ENCODE measurements around the gene SLC15A4.
"Not testable (repeated sequence)": the region's sequence is repeated elsewhere in the genome, so short reads cannot be mapped to it uniquely, and the experiment has no call there.

Gene SLC15A4

DNA sequence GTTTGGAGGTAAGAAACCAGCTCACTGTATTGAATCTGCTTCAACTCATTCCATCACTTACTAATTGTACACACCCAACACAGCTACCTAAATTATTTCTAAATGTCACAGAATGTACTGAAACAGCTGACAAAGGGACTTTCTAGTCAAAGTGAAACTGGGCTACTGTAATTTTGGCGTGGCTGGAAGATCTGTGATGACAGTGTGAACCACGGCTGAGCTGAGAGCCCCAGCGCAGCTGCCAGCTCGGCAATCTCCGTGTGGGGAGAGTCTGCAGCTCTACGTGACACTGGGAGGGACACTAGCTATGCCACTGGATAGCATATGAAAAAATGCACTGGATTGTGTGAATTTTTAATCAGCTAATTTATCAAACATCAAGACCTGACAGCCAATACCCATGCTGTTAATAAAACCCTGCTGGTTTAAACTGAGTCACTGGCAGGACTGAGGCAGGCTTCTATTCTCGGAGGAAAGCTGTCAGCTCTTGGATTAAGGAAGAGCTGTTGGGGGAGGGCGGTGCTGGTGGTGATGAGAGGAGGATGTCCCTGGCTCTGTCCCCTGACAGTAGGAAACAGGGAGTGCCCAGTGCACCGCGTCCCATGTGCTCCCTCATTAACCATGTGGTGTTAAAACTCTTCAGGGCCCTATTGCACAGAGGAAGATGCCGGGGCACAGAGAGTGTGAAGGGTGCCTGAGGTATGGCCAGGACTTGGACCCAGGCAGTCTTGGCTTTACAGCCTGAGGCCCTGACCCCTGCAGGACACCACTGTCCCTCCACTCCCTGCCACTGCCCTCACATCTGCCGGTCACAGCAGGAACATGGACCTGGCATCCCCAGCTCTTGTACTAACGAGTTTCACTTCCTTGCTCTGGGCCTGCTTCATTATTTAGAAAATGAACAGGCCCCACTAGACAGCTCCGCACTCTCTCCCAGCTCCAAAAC, 13.3 kb downstream of the SLC15A4 start:
- Histone ChIP-seq H3K27ac (ENCODE audit: low read depth, low read length) (peak overlapping the region; percentile 53), H3K4me1 (ENCODE audit: insufficient read depth, low read length) (peaks cover 51% of the 10 kb centered on the region), H3K36me3 (ENCODE audit: insufficient read depth, low read length) (peaks cover 25% of the 10 kb centered on the region), H3K27me3 (ENCODE audit: control insufficient read depth in 1 of 2, insufficient read depth in 2 of 2, low read length in 2 of 2) (no peaks in the 10 kb centered on the region), H3K4me3 (ENCODE audit: low read depth in 1 of 2, low read length in 2 of 2) (peak overlapping the region in 1 of 2 donors; percentile 18), H3K9me3 (ENCODE audit: low read length) (no peaks in the 10 kb centered on the region), H3K9ac (ENCODE audit: low read length) (peak overlapping the region; percentile 19)

DNA sequence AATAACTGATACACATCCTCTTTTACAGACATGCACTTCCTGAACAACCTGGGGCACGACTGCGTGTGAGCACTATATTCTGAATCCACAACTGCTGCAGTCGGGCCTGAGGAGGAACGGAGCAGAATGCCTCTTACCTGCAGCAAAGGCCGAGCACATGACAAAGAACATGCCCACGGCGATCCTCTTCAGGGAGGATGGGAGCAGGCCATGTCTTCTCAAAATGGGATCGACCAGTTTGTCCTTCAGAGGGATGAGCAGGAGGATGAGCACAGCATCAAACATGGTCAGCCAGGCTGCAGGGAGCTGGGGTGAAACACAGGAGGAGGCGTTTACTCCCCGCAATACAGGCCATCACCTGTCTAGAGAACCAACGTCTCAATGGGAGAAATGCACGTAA, 15.1 kb downstream of the SLC15A4 start:
- Histone ChIP-seq H3K27ac (ENCODE audit: low read depth, low read length) (no peak overlapping the region), H3K27me3 (ENCODE audit: control insufficient read depth in 1 of 2, insufficient read depth in 2 of 2, low read length in 2 of 2) (no peaks in the 10 kb centered on the region), H3K4me3 (ENCODE audit: low read depth in 1 of 2, low read length in 2 of 2) (no peak overlapping the region), H3K9ac (ENCODE audit: low read length) (no peak overlapping the region), H3K9me3 (ENCODE audit: low read length) (no peaks in the 10 kb centered on the region), H3K4me1 (ENCODE audit: insufficient read depth, low read length) (peaks cover 41% of the 10 kb centered on the region), H3K36me3 (ENCODE audit: insufficient read depth, low read length) (peaks cover 26% of the 10 kb centered on the region)

DNA sequence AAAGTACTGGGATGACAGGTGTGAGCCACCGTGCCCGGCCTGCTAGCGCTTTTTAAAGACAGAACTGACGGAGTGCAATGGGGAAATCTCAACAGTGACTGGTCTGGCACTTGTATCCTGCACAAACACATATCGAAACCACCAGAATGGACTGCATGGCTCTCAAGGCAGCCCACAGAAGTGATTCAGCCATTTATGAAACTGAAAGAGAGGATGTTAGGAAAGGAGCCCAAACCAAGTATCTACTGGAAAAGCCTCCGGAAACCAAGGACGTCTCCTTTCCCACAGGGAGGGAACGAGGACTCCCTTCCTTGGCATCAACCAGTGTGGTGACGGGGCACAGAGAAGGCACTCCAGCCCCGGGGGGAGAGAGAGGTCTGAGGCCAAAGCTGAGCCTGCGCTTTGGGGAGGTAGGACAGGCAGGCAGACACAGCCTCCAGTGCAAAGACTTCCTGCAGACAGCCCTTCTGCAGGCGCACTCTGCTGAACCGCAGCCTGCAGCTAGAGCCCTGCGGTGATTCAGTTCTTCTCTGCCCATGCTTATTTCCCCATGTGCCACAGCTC, 16.5 kb downstream of the SLC15A4 start:
- peaks cover 30% of the 10 kb centered on the region for H3K4me1 ChIP-seq (ENCODE audit: insufficient read depth, low read length)
- peaks cover 35% of the 10 kb centered on the region for H3K36me3 ChIP-seq (ENCODE audit: insufficient read depth, low read length)

DNA sequence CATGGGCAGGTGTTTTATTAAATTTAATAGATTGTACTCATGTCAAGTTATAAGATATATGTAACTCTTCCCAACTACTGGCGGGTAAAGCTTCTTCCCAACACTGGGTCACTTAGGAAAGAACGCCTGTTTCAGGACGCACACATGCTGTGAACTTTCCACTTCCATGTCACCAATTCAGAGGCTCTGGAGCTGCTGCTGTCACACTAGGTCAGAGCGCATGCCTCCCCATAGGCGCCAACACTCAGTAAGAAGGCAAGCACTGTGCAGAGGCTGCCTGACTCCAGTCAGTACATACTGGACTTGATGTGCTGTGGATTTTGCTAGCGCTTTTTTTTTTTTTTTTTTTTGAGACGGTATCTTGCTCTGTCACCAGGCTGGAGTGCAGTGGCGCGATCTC, 17.2 kb downstream of the SLC15A4 start:
- Histone ChIP-seq H3K4me3 (ENCODE audit: low read depth in 1 of 2, low read length in 2 of 2) (no peak overlapping the region), H3K4me1 (ENCODE audit: insufficient read depth, low read length) (peaks cover 25% of the 10 kb centered on the region), H3K36me3 (ENCODE audit: insufficient read depth, low read length) (peaks cover 35% of the 10 kb centered on the region), H3K27me3 (ENCODE audit: control insufficient read depth in 1 of 2, insufficient read depth in 2 of 2, low read length in 2 of 2) (no peaks in the 10 kb centered on the region), H3K9ac (ENCODE audit: low read length) (no peak overlapping the region), H3K27ac (ENCODE audit: low read depth, low read length) (no peak overlapping the region), H3K9me3 (ENCODE audit: low read length) (no peaks in the 10 kb centered on the region)

More for the DNA sequence above, 16.5 kb downstream of the SLC15A4 start:
- Histone ChIP-seq H3K27me3 (ENCODE audit: control insufficient read depth in 1 of 2, insufficient read depth in 2 of 2, low read length in 2 of 2) (no peaks in the 10 kb centered on the region), H3K4me3 (ENCODE audit: low read depth in 1 of 2, low read length in 2 of 2) (no peak overlapping the region), H3K27ac (ENCODE audit: low read depth, low read length) (no peak overlapping the region), H3K9me3 (ENCODE audit: low read length) (no peaks in the 10 kb centered on the region), H3K9ac (ENCODE audit: low read length) (no peak overlapping the region)

DNA sequence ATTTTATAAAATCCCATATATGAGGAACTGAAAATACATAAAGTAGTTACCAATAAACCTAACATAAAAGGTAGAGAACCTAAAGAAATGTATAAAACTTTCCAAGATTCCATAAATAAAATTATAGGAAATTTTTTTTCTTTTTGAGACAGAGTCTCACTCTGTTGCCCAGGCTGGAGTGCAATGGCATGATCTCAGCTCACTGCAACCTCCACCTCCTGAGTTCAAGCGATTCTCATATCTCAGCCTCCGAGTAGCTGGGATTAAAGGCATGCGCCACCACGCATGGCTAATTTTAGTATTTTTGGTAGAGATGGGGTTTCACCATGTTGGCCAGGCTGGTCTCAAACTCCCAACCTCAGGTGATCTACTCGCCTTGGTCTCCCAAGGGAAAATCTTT, 18.4 kb downstream of the SLC15A4 start:
- H3K4me3 ChIP-seq (ENCODE audit: low read depth in 1 of 2, low read length in 2 of 2); H3K27me3 ChIP-seq (ENCODE audit: control insufficient read depth in 1 of 2, insufficient read depth in 2 of 2, low read length in 2 of 2); H3K9me3 ChIP-seq (ENCODE audit: low read length); H3K9ac ChIP-seq (ENCODE audit: low read length); H3K27ac ChIP-seq (ENCODE audit: low read depth, low read length): not testable (repeated sequence)
- peaks cover 13% of the 10 kb centered on the region for H3K4me1 ChIP-seq (ENCODE audit: insufficient read depth, low read length)
- H3K36me3 ChIP-seq (ENCODE audit: insufficient read depth, low read length), result peaks cover 41% of the 10 kb centered on the region

DNA sequence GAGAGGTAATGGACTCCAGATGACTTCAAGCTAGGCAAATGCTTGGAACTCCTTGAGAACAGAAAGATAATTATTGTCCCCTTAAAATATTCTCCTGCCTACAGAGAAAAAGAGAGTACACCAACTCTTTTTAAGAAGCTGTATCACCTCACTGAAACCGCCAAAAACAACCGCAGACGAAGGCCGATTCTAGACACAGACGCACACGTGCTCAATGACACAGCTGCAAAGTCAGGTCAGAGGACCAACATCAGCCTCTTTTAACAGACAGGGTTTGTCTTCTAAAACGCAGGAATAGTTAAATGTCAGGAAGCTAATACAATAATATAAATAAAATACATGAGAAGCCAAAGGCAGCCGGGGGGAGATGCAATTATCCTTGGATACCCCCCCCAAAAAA, 19.0 kb downstream of the SLC15A4 start:
- Histone ChIP-seq H3K9ac (ENCODE audit: low read length) (no peak overlapping the region), H3K9me3 (ENCODE audit: low read length) (no peaks in the 10 kb centered on the region), H3K36me3 (ENCODE audit: insufficient read depth, low read length) (peaks cover 48% of the 10 kb centered on the region), H3K27ac (ENCODE audit: low read depth, low read length) (no peak overlapping the region), H3K27me3 (ENCODE audit: control insufficient read depth in 1 of 2, insufficient read depth in 2 of 2, low read length in 2 of 2) (no peaks in the 10 kb centered on the region), H3K4me1 (ENCODE audit: insufficient read depth, low read length) (peaks cover 7% of the 10 kb centered on the region), H3K4me3 (ENCODE audit: low read depth in 1 of 2, low read length in 2 of 2) (no peak overlapping the region)

DNA sequence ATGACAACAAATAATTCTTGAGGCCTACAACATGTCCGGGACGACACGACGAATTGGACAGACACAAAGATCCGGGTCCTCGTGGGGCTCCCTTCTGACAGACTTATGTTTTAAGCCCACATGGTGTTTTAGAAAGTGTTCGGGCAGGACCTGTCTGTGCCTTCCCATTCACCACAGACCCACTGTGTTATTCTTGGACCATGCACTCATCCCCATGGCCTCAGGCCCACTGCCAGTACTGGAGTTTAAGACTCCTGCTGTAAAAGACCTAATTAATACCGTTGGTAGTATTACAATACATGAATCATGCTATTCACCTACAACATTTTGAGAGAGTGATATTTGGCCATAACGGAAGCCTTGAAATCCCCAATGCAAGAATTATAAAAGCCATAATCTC, 20.0 kb downstream of the SLC15A4 start:
- no peak overlapping the region for H3K27ac ChIP-seq (ENCODE audit: low read depth, low read length)
- H3K9ac ChIP-seq (ENCODE audit: low read length), result no peak overlapping the region
- no peaks in the 10 kb centered on the region for H3K9me3 ChIP-seq (ENCODE audit: low read length)
- no peaks in the 10 kb centered on the region for H3K4me1 ChIP-seq (ENCODE audit: insufficient read depth, low read length)
- no peaks in the 10 kb centered on the region for H3K27me3 ChIP-seq (ENCODE audit: control insufficient read depth in 1 of 2, insufficient read depth in 2 of 2, low read length in 2 of 2)
- H3K36me3 ChIP-seq (ENCODE audit: insufficient read depth, low read length), result peaks cover 53% of the 10 kb centered on the region
- H3K4me3 ChIP-seq (ENCODE audit: low read depth in 1 of 2, low read length in 2 of 2), result no peak overlapping the region

DNA sequence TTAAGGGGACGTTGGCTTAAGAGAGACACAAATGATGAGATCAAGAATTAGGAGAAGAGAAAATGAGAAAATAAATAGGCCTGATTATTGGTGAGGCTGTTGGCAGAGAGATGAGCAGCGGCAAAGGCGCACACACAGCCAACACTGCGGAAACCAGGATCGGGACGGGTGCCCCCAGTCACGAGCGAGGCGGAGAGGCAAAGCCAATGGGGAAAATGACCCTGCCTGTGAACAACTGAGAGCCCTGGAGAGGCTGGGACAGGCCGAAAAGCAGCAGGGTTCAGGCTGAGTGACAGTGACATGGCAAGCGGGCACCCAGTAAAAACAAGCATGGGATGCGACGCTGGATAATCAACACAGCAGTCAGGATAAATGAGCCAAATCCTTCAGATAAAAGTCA, 21.0 kb downstream of the SLC15A4 start:
- H3K27ac ChIP-seq (ENCODE audit: low read depth, low read length), result no peak overlapping the region
- H3K36me3 ChIP-seq (ENCODE audit: insufficient read depth, low read length), result peaks cover 53% of the 10 kb centered on the region

DNA sequence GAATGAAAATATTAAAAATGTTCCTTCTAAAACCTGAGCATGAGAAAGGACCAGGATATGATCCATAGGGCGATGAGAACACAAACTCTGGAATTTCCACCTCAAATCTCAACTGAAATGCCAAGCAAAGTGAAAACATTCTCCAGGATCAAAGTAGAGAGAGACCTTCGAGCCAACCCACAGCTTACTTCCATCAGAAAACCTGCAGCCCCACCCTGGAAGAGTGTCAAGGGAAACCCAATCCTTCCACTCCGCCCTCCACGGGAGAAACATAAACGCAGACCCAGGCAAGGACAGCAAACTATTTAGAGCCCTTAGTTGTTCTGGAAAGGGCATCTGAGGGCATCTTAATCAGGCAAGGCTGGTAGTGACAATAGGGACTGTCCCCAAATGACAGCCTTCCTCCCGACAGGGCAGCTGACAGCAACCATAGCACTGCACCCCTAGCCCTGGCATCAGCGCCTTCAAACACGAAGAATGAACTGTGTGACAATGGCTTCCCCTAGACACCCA, 21.8 kb downstream of the SLC15A4 start:
- Histone ChIP-seq H3K27ac (ENCODE audit: low read depth, low read length) (no peak overlapping the region), H3K4me3 (ENCODE audit: low read depth in 1 of 2, low read length in 2 of 2) (no peak overlapping the region), H3K4me1 (ENCODE audit: insufficient read depth, low read length) (no peaks in the 10 kb centered on the region), H3K27me3 (ENCODE audit: control insufficient read depth in 1 of 2, insufficient read depth in 2 of 2, low read length in 2 of 2) (no peaks in the 10 kb centered on the region), H3K9me3 (ENCODE audit: low read length) (no peaks in the 10 kb centered on the region), H3K9ac (ENCODE audit: low read length) (no peak overlapping the region), H3K36me3 (ENCODE audit: insufficient read depth, low read length) (peaks cover 52% of the 10 kb centered on the region)

More for the DNA sequence above, 21.0 kb downstream of the SLC15A4 start:
- H3K4me3 ChIP-seq (ENCODE audit: low read depth in 1 of 2, low read length in 2 of 2), result no peak overlapping the region
- H3K27me3 ChIP-seq (ENCODE audit: control insufficient read depth in 1 of 2, insufficient read depth in 2 of 2, low read length in 2 of 2), result no peaks in the 10 kb centered on the region
- no peaks in the 10 kb centered on the region for H3K4me1 ChIP-seq (ENCODE audit: insufficient read depth, low read length)
- H3K9me3 ChIP-seq (ENCODE audit: low read length), result no peaks in the 10 kb centered on the region
- no peak overlapping the region for H3K9ac ChIP-seq (ENCODE audit: low read length)

GRCh38 chr12:128800606-128801005, 23.2 kb downstream of the SLC15A4 start:
- H3K4me1 ChIP-seq (ENCODE audit: insufficient read depth, low read length), result no peaks in the 10 kb centered on the region
- no peak overlapping the region for H3K4me3 ChIP-seq (ENCODE audit: low read depth in 1 of 2, low read length in 2 of 2)
- H3K27me3 ChIP-seq (ENCODE audit: control insufficient read depth in 1 of 2, insufficient read depth in 2 of 2, low read length in 2 of 2), result no peaks in the 10 kb centered on the region
- no peaks in the 10 kb centered on the region for H3K9me3 ChIP-seq (ENCODE audit: low read length)
- H3K9ac ChIP-seq (ENCODE audit: low read length), result no peak overlapping the region
- H3K36me3 ChIP-seq (ENCODE audit: insufficient read depth, low read length), result peaks cover 61% of the 10 kb centered on the region
- H3K27ac ChIP-seq (ENCODE audit: low read depth, low read length), result no peak overlapping the region

DNA sequence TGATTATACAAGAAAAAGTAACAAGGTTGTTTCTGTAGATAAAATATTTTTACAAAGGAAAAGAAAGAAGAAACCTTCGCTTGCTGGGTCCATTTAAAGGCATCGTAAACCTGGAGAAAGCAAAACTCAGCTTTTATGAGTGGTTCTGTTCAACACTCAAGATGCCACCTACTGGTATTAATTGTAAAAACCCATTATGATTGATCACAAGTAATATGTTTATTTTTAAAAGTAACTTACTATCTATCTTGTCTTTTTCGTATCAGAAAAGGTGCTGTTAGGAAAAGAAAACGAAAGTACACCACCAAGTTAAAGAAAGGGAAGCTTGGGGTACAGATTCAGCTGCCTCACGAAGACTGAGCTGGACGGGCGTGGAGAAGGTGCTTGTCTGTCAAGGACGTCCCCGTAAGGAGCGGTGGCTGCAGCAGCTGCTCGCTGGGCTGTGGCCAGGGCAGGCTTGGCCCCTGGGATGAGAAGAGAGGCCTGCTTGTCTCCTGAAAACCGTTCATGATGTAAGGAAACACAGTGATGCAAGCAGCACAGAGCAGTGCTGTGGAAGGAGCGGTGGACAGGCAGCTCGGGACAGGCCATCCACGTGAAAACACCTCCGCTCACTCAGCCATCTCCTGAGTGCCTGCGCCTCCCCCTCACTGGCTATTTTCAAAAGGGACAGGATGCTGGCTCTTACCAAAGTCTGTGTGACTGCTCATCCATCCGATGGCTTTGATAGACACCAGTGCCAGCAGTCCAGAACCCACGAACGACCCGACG, 25.0 kb downstream of the SLC15A4 start:
- Histone ChIP-seq H3K36me3 (ENCODE audit: insufficient read depth, low read length) (peaks cover 69% of the 10 kb centered on the region), H3K27ac (ENCODE audit: low read depth, low read length) (no peak overlapping the region), H3K4me3 (ENCODE audit: low read depth in 1 of 2, low read length in 2 of 2) (no peak overlapping the region), H3K27me3 (ENCODE audit: control insufficient read depth in 1 of 2, insufficient read depth in 2 of 2, low read length in 2 of 2) (no peaks in the 10 kb centered on the region), H3K4me1 (ENCODE audit: insufficient read depth, low read length) (peaks cover 4% of the 10 kb centered on the region), H3K9ac (ENCODE audit: low read length) (no peak overlapping the region), H3K9me3 (ENCODE audit: low read length) (no peaks in the 10 kb centered on the region)
